ENCODE measurements around the gene OBSL1.

GRCh38 chr2:219510512-219511135, 60.7 kb downstream of the OBSL1 start:
- TF ChIP-seq CTCF (IDR thresholded peaks at IDR 0.05) (no peak), EZH2 (IDR thresholded peaks at IDR 0.05; ENCODE audit: borderline replicate concordance, insufficient read depth, low read depth, low read length, poor library complexity, severe bottlenecking) (no peak)
